ENCODE measurements around the gene AHCYL2. TPM values are rescaled to one million over a fixed set of nuclear protein-coding genes. Genes with fewer than 3 reads are reported as not detected.

Gene AHCYL2
- total and polyA plus RNA-seq, 9 donors, result 8.7 to 25.8 (median 17.2) TPM

GRCh38 chr7:129282865-129283264 is 58.0 kb downstream of the AHCYL2 start:
- Histone ChIP-seq H3K27ac (no peak overlapping the region), H3K36me3 (no peaks in the 10 kb centered on the region), H3K4me3 (no peak overlapping the region), H3K27me3 (no peaks in the 10 kb centered on the region), H3K9me3 (no peaks in the 10 kb centered on the region), H3K4me1 (ENCODE audit: insufficient read depth) (no peaks in the 10 kb centered on the region)
- TF ChIP-seq POLR2A (IDR thresholded peaks at IDR 0.05), result no peak
- TF ChIP-seq EP300 (IDR thresholded peaks at IDR 0.05), result no peak
- TF ChIP-seq, protein P1, sequence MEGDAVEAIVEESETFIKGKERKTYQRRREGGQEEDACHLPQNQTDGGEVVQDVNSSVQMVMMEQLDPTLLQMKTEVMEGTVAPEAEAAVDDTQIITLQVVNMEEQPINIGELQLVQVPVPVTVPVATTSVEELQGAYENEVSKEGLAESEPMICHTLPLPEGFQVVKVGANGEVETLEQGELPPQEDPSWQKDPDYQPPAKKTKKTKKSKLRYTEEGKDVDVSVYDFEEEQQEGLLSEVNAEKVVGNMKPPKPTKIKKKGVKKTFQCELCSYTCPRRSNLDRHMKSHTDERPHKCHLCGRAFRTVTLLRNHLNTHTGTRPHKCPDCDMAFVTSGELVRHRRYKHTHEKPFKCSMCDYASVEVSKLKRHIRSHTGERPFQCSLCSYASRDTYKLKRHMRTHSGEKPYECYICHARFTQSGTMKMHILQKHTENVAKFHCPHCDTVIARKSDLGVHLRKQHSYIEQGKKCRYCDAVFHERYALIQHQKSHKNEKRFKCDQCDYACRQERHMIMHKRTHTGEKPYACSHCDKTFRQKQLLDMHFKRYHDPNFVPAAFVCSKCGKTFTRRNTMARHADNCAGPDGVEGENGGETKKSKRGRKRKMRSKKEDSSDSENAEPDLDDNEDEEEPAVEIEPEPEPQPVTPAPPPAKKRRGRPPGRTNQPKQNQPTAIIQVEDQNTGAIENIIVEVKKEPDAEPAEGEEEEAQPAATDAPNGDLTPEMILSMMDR (IDR thresholded peaks at IDR 0.05), result no peak
- DNase-seq, result no peak
- WGBS, 3 donors, result 85 to 92% (median 89%) methylated on average over 5 of the region's 5 CpGs
- intact Hi-C loops (cut with DNase I), result no loop called here

DNA sequence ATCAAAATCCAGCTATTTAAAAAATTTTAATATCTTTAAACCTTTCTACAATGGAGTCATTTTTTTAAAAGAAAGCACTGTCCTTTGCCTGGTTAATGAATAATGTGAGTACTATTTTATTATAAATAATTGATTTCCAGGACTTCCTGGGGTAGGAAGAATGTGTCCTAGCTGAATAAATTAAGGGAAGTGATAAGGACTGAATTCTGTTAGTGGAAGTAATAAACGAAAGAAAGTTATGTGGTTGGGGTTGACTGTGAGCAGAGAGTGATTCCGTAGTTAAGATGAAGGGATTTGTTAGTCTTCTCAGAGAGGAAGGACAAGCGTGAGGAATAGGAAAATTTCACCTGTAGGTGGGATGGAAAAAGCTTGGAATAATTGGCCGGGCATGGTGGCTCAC is 59.1 kb downstream of the AHCYL2 start:
- WGBS, 3 donors, result 76 to 86% (median 81%) methylated on average over 4 of the region's 4 CpGs
- H3K4me1 ChIP-seq (ENCODE audit: insufficient read depth), result no peaks in the 10 kb centered on the region
- intact Hi-C loops (cut with DNase I), result no loop called here
- H3K27ac ChIP-seq, result no peak overlapping the region
- no peak for DNase-seq
- TF ChIP-seq POLR2A (IDR thresholded peaks at IDR 0.05) (no peak), EP300 (IDR thresholded peaks at IDR 0.05) (no peak)
- TF ChIP-seq, protein P1 (IDR thresholded peaks at IDR 0.05), result no peak
- H3K9me3 ChIP-seq, result no peaks in the 10 kb centered on the region
- no peaks in the 10 kb centered on the region for H3K27me3 ChIP-seq
- H3K4me3 ChIP-seq, result no peak overlapping the region
- no peaks in the 10 kb centered on the region for H3K36me3 ChIP-seq

GRCh38 chr7:129285111-129285510 is 60.3 kb downstream of the AHCYL2 start:
- H3K4me1 ChIP-seq (ENCODE audit: insufficient read depth), result no peaks in the 10 kb centered on the region
- intact Hi-C loops (cut with DNase I), result no loop called here
- H3K27ac ChIP-seq, result no peak overlapping the region
- no peaks in the 10 kb centered on the region for H3K36me3 ChIP-seq
- no peak overlapping the region for H3K4me3 ChIP-seq
- no peaks in the 10 kb centered on the region for H3K9me3 ChIP-seq
- TF ChIP-seq EP300 (IDR thresholded peaks at IDR 0.05), result no peak
- no peak for TF ChIP-seq POLR2A (IDR thresholded peaks at IDR 0.05)
- TF ChIP-seq, protein P1 (IDR thresholded peaks at IDR 0.05), result no peak
- no peak for DNase-seq
- WGBS, 3 donors, result 60 to 73% (median 65%) methylated on average over 2 of the region's 2 CpGs
- no peaks in the 10 kb centered on the region for H3K27me3 ChIP-seq

GRCh38 chr7:129292861-129293260 is 68.0 kb downstream of the AHCYL2 start:
- WGBS, 3 donors, result 96 to 97% (median 96%) methylated on average over 3 of the region's 3 CpGs
- no peaks in the 10 kb centered on the region for H3K27me3 ChIP-seq
- no peak overlapping the region for H3K4me3 ChIP-seq
- H3K27ac ChIP-seq, result no peak overlapping the region
- no peak for DNase-seq
- no peaks in the 10 kb centered on the region for H3K4me1 ChIP-seq (ENCODE audit: insufficient read depth)
- TF ChIP-seq, protein P1 (IDR thresholded peaks at IDR 0.05), result no peak
- no peak for TF ChIP-seq EP300 (IDR thresholded peaks at IDR 0.05)
- no peak for TF ChIP-seq POLR2A (IDR thresholded peaks at IDR 0.05)
- H3K9me3 ChIP-seq, result no peaks in the 10 kb centered on the region
- intact Hi-C loops (cut with DNase I), result loop anchor here in 2 of 4 donors (10.0 kb wide), 2 partner anchors 68 to 78 kb away; partner anchors contain the start of gene AHCYL2 (in 1 of the 2)
- no peaks in the 10 kb centered on the region for H3K36me3 ChIP-seq

Measured in ovary (tissue), 9 donors.